HepG2 (cell line): ENCODE results near the gene HOXD1. TPM values are rescaled to one million over a fixed set of nuclear protein-coding genes. Genes with fewer than 3 reads are reported as not detected.

Source experiments
- ATAC-seq: fragments of 200-7000 bp; cut with Tn5 transposase; 3 replicates; pipeline ENCODE4 v1.9.1; 2020; ENCODE audit warnings: mild to moderate bottlenecking, moderate library complexity
- BruUV-seq: library from RNA; stranded (reverse); fragments of 400-500 nt; replicated peaks from 2 replicates; lab custom pipeline; 2021; lab: Mats Ljungman, UMichigan
- CTCF ChIA-PET: fragments of 300-600 bp; formaldehyde crosslinking; extraction: SDS; loops from one replicate; lab custom pipeline; 2021; ENCODE audit warnings: low total read pairs, inconsistent platforms, low intra/inter-chr PET ratio; lab: Yijun Ruan, JAX
- POLR2A ChIA-PET: fragments of 350-600 bp; sonication (Branson Sonifier 250); formaldehyde crosslinking; loops from one replicate; lab custom pipeline; 2020; ENCODE audit warnings: antibody characterized with exemption, inconsistent platforms; lab: Yijun Ruan, JAX
- DNase-seq: peaks from one replicate; pipeline ENCODE4 v3.0.0-alpha.2; 2015; ENCODE audit warnings: low spot score
- FAIRE-seq: peaks from 3 replicates; lab custom pipeline; 2011; peaks lifted over from hg19 to GRCh38; lab: Jason Lieb, UNC
- H2AFZ ChIP-seq: one replicate; pipeline ENCODE4 v1.6.1; 2011; ENCODE audit warnings: low read length, inconsistent platforms
- H3K27ac ChIP-seq: fragments of 300-600 bp; 3 replicates; pipeline ENCODE4 v1.8.0; 2011; ENCODE audit warnings: mixed run types, mild to moderate bottlenecking, mixed read lengths, low read length, inconsistent platforms; ENCODE audit not compliant: insufficient read depth; ENCODE audit errors: extremely low read length
- H3K27me3 ChIP-seq, 2 experiments: fragments of 200-600 bp in 1 of 2; 2 replicates in 1 of 2; 3 replicates in 1 of 2; pipeline versions ENCODE4 v1.6.0 to v1.8.0; 2011; ENCODE audit warnings: low read length in 2 of 2, mild to moderate bottlenecking in 2 of 2, moderate library complexity in 2 of 2, inconsistent platforms in 1 of 2; ENCODE audit not compliant: insufficient read depth in 2 of 2, control insufficient read depth in 1 of 2
- H3K36me3 ChIP-seq, 2 experiments: fragments of 200-600 bp in 1 of 2; replicated peaks in 1 of 2; 2 replicates in 1 of 2; 3 replicates in 1 of 2; pipeline versions ENCODE4 v1.5.1 to v1.8.0; 2011; ENCODE audit warnings: low read length in 2 of 2, inconsistent platforms in 1 of 2; ENCODE audit not compliant: insufficient read depth in 2 of 2, control insufficient read depth in 1 of 2
- H3K4me1 ChIP-seq: 2 replicates; pipeline ENCODE4 v1.5.1; 2012; ENCODE audit warnings: low read length, inconsistent platforms; ENCODE audit not compliant: insufficient read depth
- H3K4me2 ChIP-seq: 2 replicates; pipeline ENCODE4 v1.6.0; 2011; ENCODE audit warnings: low read depth, low read length, inconsistent platforms
- H3K4me3 ChIP-seq, 3 experiments: fragments of 200-600 bp in 1 of 3; sonication (generic), shearing (Covaris generic) in 1 of 3; replicated peaks in 1 of 3; 2 replicates each; pipeline ENCODE4 v1.5.1; 2011 to 2016; ENCODE audit warnings: low read length in 3 of 3, inconsistent platforms in 2 of 3, low read depth in 2 of 3, mild to moderate bottlenecking in 2 of 3, control low read depth in 1 of 3, mixed read lengths in 1 of 3; ENCODE audit not compliant: insufficient read depth in 1 of 3
- H3K79me2 ChIP-seq: one replicate; pipeline ENCODE4 v1.6.1; 2011; ENCODE audit warnings: low read length, inconsistent platforms; ENCODE audit not compliant: insufficient read depth
- H3K9ac ChIP-seq: 2 replicates; pipeline ENCODE4 v1.6.0; 2011; ENCODE audit warnings: mild to moderate bottlenecking, low read depth, low read length, inconsistent platforms; ENCODE audit not compliant: insufficient read depth
- H3K9me3 ChIP-seq: 2 replicates; pipeline ENCODE4 v1.5.1; 2012; ENCODE audit warnings: mild to moderate bottlenecking, low read length
- H4K20me1 ChIP-seq: 2 replicates; pipeline ENCODE4 v1.6.0; 2011; ENCODE audit warnings: inconsistent platforms, mild to moderate bottlenecking, low read length, moderate library complexity; ENCODE audit not compliant: insufficient read depth
- ASH2L ChIP-seq: fragments of 300-600, 200-600 bp; sonication (generic); IDR thresholded peaks from 2 replicates; pipeline ENCODE4 v1.7.0; 2017; ENCODE audit warnings: low read depth, mild to moderate bottlenecking, moderate library complexity, mixed read lengths, low read length; ENCODE audit not compliant: insufficient read length
- BRCA1 ChIP-seq: sonication (generic); formaldehyde crosslinking; IDR thresholded peaks from 2 replicates; pipeline ENCODE4 v1.4.0; 2020; ENCODE audit warnings: missing genetic modification reagents
- CCAR2 ChIP-seq: fragments of 200-400 bp; formaldehyde crosslinking; optimal IDR thresholded peaks from 2 replicates; pipeline ENCODE3; 2018; ENCODE audit warnings: low read depth, mild to moderate bottlenecking, low read length, moderate library complexity
- GLI4 ChIP-seq: sonication (generic); formaldehyde crosslinking; IDR thresholded peaks from 2 replicates; pipeline ENCODE4 v1.5.1; 2020; ENCODE audit warnings: missing genetic modification reagents, mild to moderate bottlenecking, moderate library complexity, borderline replicate concordance
- HCFC1 ChIP-seq: fragments of 150-350 bp; IDR thresholded peaks from 2 replicates; pipeline ENCODE4 v1.6.1; 2014; ENCODE audit warnings: low read depth, low read length
- HNRNPL ChIP-seq: fragments of 200-400 bp; formaldehyde crosslinking; IDR thresholded peaks from 2 replicates; pipeline ENCODE4 v1.6.1; 2017; ENCODE audit warnings: mild to moderate bottlenecking, low read depth, low read length
- SP4 ChIP-seq: sonication (generic); formaldehyde crosslinking; IDR thresholded peaks from 2 replicates; pipeline ENCODE4 v1.8.1; 2023; ENCODE audit warnings: mild to moderate bottlenecking, missing genetic modification reagents
- SRSF9 ChIP-seq: fragments of 200-400 bp; formaldehyde crosslinking; IDR thresholded peaks from 2 replicates; pipeline ENCODE4 v1.6.1; 2018; ENCODE audit warnings: borderline replicate concordance, mild to moderate bottlenecking, low read depth, low read length; ENCODE audit not compliant: insufficient read depth, poor library complexity, severe bottlenecking
- SUZ12 ChIP-seq: fragments of 150-350 bp; IDR thresholded peaks from 2 replicates; pipeline ENCODE4 v1.6.1; 2014; ENCODE audit warnings: low read depth, low read length
- SYNCRIP ChIP-seq: fragments of 200-400 bp; formaldehyde crosslinking; IDR thresholded peaks from 2 replicates; pipeline ENCODE4 v1.6.1; 2018; ENCODE audit warnings: mild to moderate bottlenecking, low read depth, low read length; ENCODE audit not compliant: insufficient read depth
- TGIF2 ChIP-seq: IDR thresholded peaks from 2 replicates; pipeline ENCODE4 v1.6.1; 2016; ENCODE audit warnings: control low read depth, missing compliant biosample characterization
- ZBTB20 ChIP-seq: sonication (generic); formaldehyde crosslinking; IDR thresholded peaks from 2 replicates; pipeline ENCODE4 v1.8.1; 2023; ENCODE audit warnings: missing genetic modification reagents, low read depth, mild to moderate bottlenecking, borderline replicate concordance
- ZNF441 ChIP-seq: sonication (generic); formaldehyde crosslinking; IDR thresholded peaks from 2 replicates; pipeline ENCODE4 v1.7.0; 2021; ENCODE audit warnings: missing genetic modification reagents, borderline replicate concordance
- ZNF451 ChIP-seq: sonication (generic); formaldehyde crosslinking; IDR thresholded peaks from 2 replicates; pipeline ENCODE4 v1.5.0; 2020; ENCODE audit warnings: mild to moderate bottlenecking, missing genetic modification reagents
- ZNF607 ChIP-seq: sonication (generic); formaldehyde crosslinking; IDR thresholded peaks from 2 replicates; pipeline ENCODE4 v1.5.1; 2020; ENCODE audit warnings: missing genetic modification reagents, mild to moderate bottlenecking, borderline replicate concordance
- WGBS: methylation state at CpG from one replicate; pipeline ENCODE4 v1.1.6; 2017; ENCODE audit warnings: low lambda C conversion rate; 5-methylcytosine and 5-hydroxymethylcytosine counted together
- in situ Hi-C: cut with HindIII; loops from 2 replicates; pipeline ENCODE4 v1.10.0; 2017; ENCODE audit warnings: low pct_unique_long_range_greater_than_20kb; ENCODE audit not compliant: extremely low pct_ligation_motif_present
- intact Hi-C: fragments of 100-400 bp; cut with micrococcal nuclease; formaldehyde crosslinking; loops from one replicate; pipeline ENCODE4 v1.10.0; 2022; ENCODE audit not compliant: unreplicated experiment
- polyA plus RNA-seq, 8 experiments: library from polyadenylated mRNA; depleted of rRNA in 3 of 8; stranded (reverse) in 7 of 8; unstranded in 1 of 8; fragments of >200 nt; fragmentation: Illumina TruSeq in 4 of 8; extraction: Trizol in 4 of 8; gene quantifications; 2 replicates each; pipeline versions ENCODE4 v1.2.1 to v1.2.3, GENCODE V29; 2011 to 2016; ENCODE audit warnings: low read depth in 4 of 8, missing spikeins in 1 of 8, mixed read lengths in 1 of 8; ENCODE audit not compliant: insufficient read depth in 1 of 8
- total RNA-seq, 5 experiments: library from RNA; depleted of rRNA; stranded (reverse); fragments of >200 nt; fragmentation: Illumina TruSeq; extraction: Trizol; gene quantifications; 2 replicates each; pipeline ENCODE4 v1.2.3, GENCODE V29; 2016; ENCODE audit warnings: low read depth in 1 of 5
- TF ChIP-seq, protein P1 (sequence below): sonication (generic); formaldehyde crosslinking; conservative IDR thresholded peaks from 2 replicates; pipeline ENCODE4 v1.8.0; 2022; ENCODE audit warnings: mild to moderate bottlenecking, moderate library complexity, missing genetic modification reagents
- TF ChIP-seq, protein P2 (sequence below): fragments of 450-650 bp; IDR thresholded peaks from 2 replicates; pipeline ENCODE4 v1.6.1; 2016

HOXD1 gene
- total and polyA plus RNA-seq, 2 of the 13 experiments (the other 11 are each of a cell fraction or from before 2014, with no cell fraction given), result 10.0 to 22.3 TPM

DNA sequence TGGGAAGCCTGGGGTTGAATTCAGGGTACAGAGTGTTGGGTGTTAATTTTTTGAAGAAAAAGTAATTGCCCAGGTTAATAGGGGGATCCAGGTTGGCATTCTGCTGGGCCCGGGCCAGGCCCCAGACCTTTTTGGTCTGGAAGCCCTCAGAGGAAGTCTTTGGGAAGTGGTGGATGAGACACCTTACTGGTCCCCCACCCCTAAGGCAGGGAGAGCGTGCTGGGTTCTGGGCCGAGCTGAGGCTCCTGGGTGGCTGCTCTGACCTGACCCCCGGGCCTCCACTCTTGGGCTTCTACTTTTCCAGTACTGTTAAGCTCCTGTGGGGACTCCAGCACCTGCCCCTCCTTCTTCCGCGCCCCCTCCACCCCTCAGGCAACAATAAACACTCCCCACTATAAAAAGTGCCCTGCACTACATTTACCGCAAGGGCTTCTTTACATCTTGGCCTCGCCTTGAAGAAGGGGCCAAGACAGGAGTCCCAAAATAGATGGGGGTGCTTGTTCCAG is 32.1 kb upstream of the HOXD1 start:
- H4K20me1 ChIP-seq, result no peaks in the 10 kb centered on the region
- ATAC-seq, result no peak
- H3K27me3 ChIP-seq, result peaks cover 13 to 93% of the 10 kb centered on the region in 2 experiments
- 41% methylated on average over 8 of the region's 8 CpGs for WGBS
- in situ Hi-C loops (no loop called here), intact Hi-C loops (no loop called here)
- no peak for FAIRE-seq
- no peaks in the 10 kb centered on the region for H3K79me2 ChIP-seq
- no peak overlapping the region for H3K4me2 ChIP-seq
- H2AFZ ChIP-seq, result no peak overlapping the region
- ChIA-PET POLR2A (no interaction called here), CTCF (no interaction called here)
- no peaks in the 10 kb centered on the region for H3K36me3 ChIP-seq
- no peak for TF ChIP-seq TGIF2 (CRISPR knock-in tag)
- no peak for TF ChIP-seq GLI4 (CRISPR knock-in tag)
- TF ChIP-seq, protein P1, sequence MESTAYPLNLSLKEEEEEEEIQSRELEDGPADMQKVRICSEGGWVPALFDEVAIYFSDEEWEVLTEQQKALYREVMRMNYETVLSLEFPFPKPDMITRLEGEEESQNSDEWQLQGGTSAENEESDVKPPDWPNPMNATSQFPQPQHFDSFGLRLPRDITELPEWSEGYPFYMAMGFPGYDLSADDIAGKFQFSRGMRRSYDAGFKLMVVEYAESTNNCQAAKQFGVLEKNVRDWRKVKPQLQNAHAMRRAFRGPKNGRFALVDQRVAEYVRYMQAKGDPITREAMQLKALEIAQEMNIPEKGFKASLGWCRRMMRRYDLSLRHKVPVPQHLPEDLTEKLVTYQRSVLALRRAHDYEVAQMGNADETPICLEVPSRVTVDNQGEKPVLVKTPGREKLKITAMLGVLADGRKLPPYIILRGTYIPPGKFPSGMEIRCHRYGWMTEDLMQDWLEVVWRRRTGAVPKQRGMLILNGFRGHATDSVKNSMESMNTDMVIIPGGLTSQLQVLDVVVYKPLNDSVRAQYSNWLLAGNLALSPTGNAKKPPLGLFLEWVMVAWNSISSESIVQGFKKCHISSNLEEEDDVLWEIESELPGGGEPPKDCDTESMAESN, result no peak
- no peak for TF ChIP-seq ZBTB20 (CRISPR knock-in tag)
- no peak for TF ChIP-seq SYNCRIP
- no peak for TF ChIP-seq ZNF451 (CRISPR knock-in tag)
- no peak for TF ChIP-seq HCFC1
- TF ChIP-seq HNRNPL, result no peak
- no peak for TF ChIP-seq ZNF441 (CRISPR knock-in tag)
- no peak for TF ChIP-seq ZNF607 (CRISPR knock-in tag)
- TF ChIP-seq SP4 (CRISPR knock-in tag), result no peak
- TF ChIP-seq BRCA1 (CRISPR knock-in tag), result no peak
- no peak for TF ChIP-seq CCAR2
- no peak for TF ChIP-seq SRSF9
- TF ChIP-seq ASH2L, result no peak
- TF ChIP-seq, protein P2, sequence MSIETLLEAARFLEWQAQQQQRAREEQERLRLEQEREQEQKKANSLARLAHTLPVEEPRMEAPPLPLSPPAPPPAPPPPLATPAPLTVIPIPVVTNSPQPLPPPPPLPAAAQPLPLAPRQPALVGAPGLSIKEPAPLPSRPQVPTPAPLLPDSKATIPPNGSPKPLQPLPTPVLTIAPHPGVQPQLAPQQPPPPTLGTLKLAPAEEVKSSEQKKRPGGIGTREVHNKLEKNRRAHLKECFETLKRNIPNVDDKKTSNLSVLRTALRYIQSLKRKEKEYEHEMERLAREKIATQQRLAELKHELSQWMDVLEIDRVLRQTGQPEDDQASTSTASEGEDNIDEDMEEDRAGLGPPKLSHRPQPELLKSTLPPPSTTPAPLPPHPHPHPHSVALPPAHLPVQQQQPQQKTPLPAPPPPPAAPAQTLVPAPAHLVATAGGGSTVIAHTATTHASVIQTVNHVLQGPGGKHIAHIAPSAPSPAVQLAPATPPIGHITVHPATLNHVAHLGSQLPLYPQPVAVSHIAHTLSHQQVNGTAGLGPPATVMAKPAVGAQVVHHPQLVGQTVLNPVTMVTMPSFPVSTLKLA, result no peak
- no peak for TF ChIP-seq SUZ12
- DNase-seq, result no peak
- H3K9ac ChIP-seq, result no peak overlapping the region
- H3K4me1 ChIP-seq, result peaks cover 38% of the 10 kb centered on the region
- no peaks in the 10 kb centered on the region for H3K9me3 ChIP-seq
- no TSS peak for BruUV-seq
- H3K4me3 ChIP-seq, result no peak overlapping the region
- H3K27ac ChIP-seq, result no peak overlapping the region
